ENCODE measurements around the gene TTC21A. TPM values are rescaled to one million over a fixed set of nuclear protein-coding genes. Genes with fewer than 3 reads are reported as not detected.

Gene TTC21A
- total RNA-seq, 6 donors from 2014 or later = 7.4 to 52.4 (median 14.3) TPM

GRCh38 chr3:39118079-39118478 lies 10.6 kb downstream of the TTC21A start:
- Histone ChIP-seq H3K9me3 (no peaks in the 10 kb centered on the region), H3K27ac (no peak overlapping the region), H3K36me3 (peaks cover 0 to 30% (median 9%) of the 10 kb centered on the region in 4 donors), H3K4me1 (no peaks in the 10 kb centered on the region), H3K27me3 (no peaks in the 10 kb centered on the region), H3K4me3 (no peak overlapping the region)
- WGBS, 2 donors = 79 to 82% methylated on average over 3 of the region's 3 CpGs
- TF ChIP-seq POLR2A (IDR thresholded peaks at IDR 0.05) (no peak), CTCF (IDR thresholded peaks at IDR 0.05) (no peak), EP300 (IDR thresholded peaks at IDR 0.05) (no peak), POLR2AphosphoS5 (IDR thresholded peaks at IDR 0.05) (no peak)
- ATAC-seq (ENCODE audit: low FRiP score in 2 of 2) (no peak), DNase-seq (no peak)

- ATAC-seq (ENCODE audit: low FRiP score in 2 of 2) (no peak), DNase-seq (no peak)
- H3K4me3 ChIP-seq = no peak overlapping the region
- TF ChIP-seq POLR2AphosphoS5 (IDR thresholded peaks at IDR 0.05) (no peak), CTCF (IDR thresholded peaks at IDR 0.05) (no peak), EP300 (IDR thresholded peaks at IDR 0.05) (no peak), POLR2A (IDR thresholded peaks at IDR 0.05) (no peak)
- 74 to 77% methylated on average over 5 of the region's 5 CpGs for WGBS, 2 donors
- peaks cover 0 to 30% (median 9%) of the 10 kb centered on the region in 4 donors for H3K36me3 ChIP-seq
- no peak overlapping the region for H3K27ac ChIP-seq
- H3K4me1 ChIP-seq = no peaks in the 10 kb centered on the region
- H3K9me3 ChIP-seq = no peaks in the 10 kb centered on the region
- no peaks in the 10 kb centered on the region for H3K27me3 ChIP-seq
Observed at GRCh38 chr3:39118931-39119660, 11.6 kb downstream of the TTC21A start.

- WGBS, 2 donors = 79 to 81% methylated on average over 2 of the region's 2 CpGs
- no peak for ATAC-seq (ENCODE audit: low FRiP score in 2 of 2)
- no peak for DNase-seq
- TF ChIP-seq EP300 (IDR thresholded peaks at IDR 0.05) (no peak), CTCF (IDR thresholded peaks at IDR 0.05) (no peak), POLR2AphosphoS5 (IDR thresholded peaks at IDR 0.05) (no peak), POLR2A (IDR thresholded peaks at IDR 0.05) (no peak)
- Histone ChIP-seq H3K4me1 (peaks cover 8 to 16% (median 11%) of the 10 kb centered on the region in 4 donors), H3K27ac (no peak overlapping the region), H3K36me3 (peaks cover 0 to 30% (median 9%) of the 10 kb centered on the region in 4 donors), H3K27me3 (no peaks in the 10 kb centered on the region), H3K9me3 (no peaks in the 10 kb centered on the region), H3K4me3 (no peak overlapping the region)
Observed at GRCh38 chr3:39121621-39122020, 14.1 kb downstream of the TTC21A start.

GRCh38 chr3:39122813-39123212 lies 15.3 kb downstream of the TTC21A start:
- peaks cover 19 to 27% (median 23%) of the 10 kb centered on the region in 4 donors for H3K4me1 ChIP-seq
- ATAC-seq (ENCODE audit: low FRiP score in 2 of 2) (no peak), DNase-seq (no peak)
- no peaks in the 10 kb centered on the region for H3K27me3 ChIP-seq
- peaks cover 0 to 27% (median 6%) of the 10 kb centered on the region in 4 donors for H3K36me3 ChIP-seq
- no peak for TF ChIP-seq CTCF (IDR thresholded peaks at IDR 0.05)
- TF ChIP-seq POLR2AphosphoS5 (IDR thresholded peaks at IDR 0.05) = no peak
- no peak for TF ChIP-seq EP300 (IDR thresholded peaks at IDR 0.05)
- no peak for TF ChIP-seq POLR2A (IDR thresholded peaks at IDR 0.05)
- no peak overlapping the region for H3K4me3 ChIP-seq
- H3K9me3 ChIP-seq = no peaks in the 10 kb centered on the region
- no peak overlapping the region for H3K27ac ChIP-seq
- 76 to 88% methylated on average over 1 of the region's 1 CpG for WGBS, 2 donors
